ENCODE measurements around the gene WASHC4. TPM values are rescaled to one million over a fixed set of nuclear protein-coding genes. Genes with fewer than 3 reads are reported as not detected.
"Not testable (repeated sequence)": the region's sequence is repeated elsewhere in the genome, so short reads cannot be mapped to it uniquely, and the experiment has no call there.

WASHC4 gene
- total RNA-seq, 2 donors from 2014 or later, result 23.1 to 28.9 TPM

DNA sequence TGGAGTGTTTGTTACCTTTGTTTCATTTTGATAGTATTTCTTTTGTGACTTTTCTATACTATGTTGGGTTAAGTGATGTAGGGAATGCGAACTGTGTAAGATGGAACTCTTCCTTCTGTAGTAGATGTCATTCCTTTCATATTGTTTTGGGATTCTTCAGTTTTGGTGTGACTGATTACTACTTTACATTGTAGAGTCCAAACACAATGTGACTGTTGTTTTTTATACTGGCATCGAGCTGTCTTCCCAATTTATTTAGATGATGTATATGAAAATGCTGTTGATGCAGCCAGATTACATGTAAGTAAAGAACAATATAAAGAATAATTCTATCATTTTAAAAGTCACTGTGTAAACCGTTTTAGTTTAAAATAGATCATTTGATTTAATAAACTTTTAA is 34.7 kb downstream of the WASHC4 start:
- intact Hi-C loops (cut with DNase I), result no loop called here
- ATAC-seq, result no peak

DNA sequence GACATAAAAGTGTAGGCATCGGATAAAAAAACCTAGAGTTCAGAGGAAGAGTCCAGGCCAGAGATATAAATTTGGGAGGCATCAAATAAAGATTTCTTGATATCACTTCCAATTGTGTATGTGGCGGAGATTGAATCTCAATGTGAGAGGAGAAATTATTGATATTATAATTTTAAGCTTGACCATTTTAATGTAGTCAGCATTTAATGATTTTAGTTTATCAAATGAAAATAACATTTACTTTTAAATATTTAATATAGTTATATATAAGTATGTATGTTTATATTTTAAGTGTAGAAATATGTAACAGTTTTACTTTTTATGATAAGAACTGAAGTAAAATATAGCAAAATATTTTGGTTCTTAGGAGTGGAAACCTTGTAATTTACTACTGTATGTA is 48.7 kb downstream of the WASHC4 start:
- DNase-seq (no peak), ATAC-seq (no peak)
- intact Hi-C loops (cut with DNase I), result no loop called here

More for the DNA sequence above, 34.7 kb downstream of the WASHC4 start:
- no peak for DNase-seq

DNA sequence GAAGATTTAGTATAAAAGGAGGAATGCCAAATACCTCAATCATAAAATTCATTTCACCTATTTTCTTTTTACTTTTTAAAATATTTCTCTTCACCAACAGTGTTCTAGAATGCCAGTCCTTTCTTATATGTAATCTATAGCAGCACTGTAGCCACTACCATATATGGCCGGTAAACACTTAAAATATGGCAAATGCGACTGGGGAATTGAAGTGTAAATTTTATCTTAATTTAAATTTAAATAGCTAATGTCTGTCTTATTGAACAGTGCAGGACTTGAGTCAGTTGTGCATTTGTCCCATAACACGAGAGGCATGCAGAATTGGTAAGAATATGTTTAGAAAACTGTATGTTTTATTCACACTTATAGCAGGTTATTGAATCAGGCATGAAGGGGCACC is 50.1 kb downstream of the WASHC4 start:
- intact Hi-C loops (cut with DNase I), result no loop called here
- ATAC-seq (no peak), DNase-seq (no peak)

DNA sequence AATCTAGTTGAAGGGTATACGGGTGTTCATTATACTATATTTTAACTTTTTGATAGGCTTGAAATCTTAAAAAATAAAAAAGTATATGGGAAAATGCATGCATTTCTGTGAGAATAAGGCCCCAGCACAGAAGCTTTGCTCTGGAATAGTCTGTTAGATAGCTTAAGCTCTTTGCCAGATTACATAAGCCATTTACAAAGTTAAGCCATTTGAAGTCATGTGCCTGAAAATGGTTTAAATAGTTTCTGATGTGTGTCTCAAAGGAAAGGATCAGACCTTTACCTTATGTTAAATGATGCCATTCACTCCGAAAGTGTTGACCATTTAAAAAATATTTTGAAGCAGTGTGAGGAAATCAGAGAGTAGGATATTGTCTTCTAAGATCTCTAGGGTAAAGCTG is 51.3 kb downstream of the WASHC4 start:
- ATAC-seq (no peak), DNase-seq (no peak)
- intact Hi-C loops (cut with DNase I), result no loop called here

DNA sequence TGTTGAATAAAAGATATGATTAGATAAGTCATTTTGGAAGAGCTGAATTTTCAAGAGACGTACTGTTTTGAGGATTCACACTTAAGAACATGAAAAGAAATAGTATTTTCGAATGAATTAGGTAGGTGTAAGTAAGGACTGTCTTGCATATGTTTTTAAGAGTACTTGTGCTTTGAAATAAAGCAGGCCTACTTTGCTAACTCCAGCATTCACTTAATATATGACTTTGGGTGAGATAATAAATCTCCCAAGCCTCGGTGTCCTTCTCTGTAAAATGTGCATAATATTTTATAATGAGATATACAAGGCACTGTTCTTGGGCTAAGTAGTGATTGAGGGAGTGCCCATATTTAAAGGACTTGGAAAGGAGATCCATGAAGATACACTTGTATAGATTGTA is 54.6 kb downstream of the WASHC4 start:
- ATAC-seq (no peak), DNase-seq (no peak)
- intact Hi-C loops (cut with DNase I), result loop anchor here in 1 of 2 donors (10.0 kb wide), 1 partner anchor 47 kb away; no protein-coding TSS in a partner anchor

DNA sequence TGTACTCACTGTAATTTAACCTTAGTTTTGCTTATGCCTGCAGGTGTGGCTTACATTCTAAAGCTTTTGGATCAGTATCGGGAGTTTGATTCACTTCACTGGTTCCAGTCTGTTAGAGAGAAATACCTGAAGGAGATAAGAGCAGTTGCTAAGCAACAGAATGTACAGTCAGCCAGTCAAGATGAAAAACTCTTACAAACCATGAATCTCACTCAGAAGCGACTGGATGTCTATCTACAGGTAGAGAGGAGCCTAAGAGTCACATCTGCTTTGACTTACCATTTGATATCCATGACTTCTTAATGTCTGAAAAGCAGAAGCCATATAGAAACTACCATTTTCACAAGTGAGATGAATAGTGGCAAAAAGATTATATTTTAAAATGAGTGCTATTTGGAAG is 56.5 kb downstream of the WASHC4 start:
- intact Hi-C loops (cut with DNase I), result loop anchor here in 1 of 2 donors (10.0 kb wide), 1 partner anchor 49 kb away; no protein-coding TSS in a partner anchor
- ATAC-seq (no peak), DNase-seq (no peak)

DNA sequence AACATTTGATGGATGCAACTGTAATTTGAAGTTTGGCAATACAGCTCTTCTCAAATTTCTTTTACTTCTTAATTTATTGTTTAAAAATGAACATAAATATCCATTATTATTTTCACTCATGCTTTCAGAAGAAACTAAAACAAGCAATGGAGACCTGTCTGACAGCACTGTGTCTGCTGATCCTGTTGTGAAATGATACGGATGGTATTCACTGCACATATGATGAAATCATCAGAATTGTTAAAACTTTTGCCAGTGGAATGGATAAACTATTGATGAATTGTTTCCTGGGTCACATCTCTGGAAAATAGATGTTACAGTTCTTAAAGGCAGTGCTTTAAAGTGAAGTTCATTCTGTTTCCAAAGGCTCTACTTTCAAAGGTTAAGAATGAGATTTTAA is 59.2 kb downstream of the WASHC4 start:
- ATAC-seq (no peak), DNase-seq (no peak)
- intact Hi-C loops (cut with DNase I), result loop anchor here in 1 of 2 donors (10.0 kb wide), 1 partner anchor 52 kb away; no protein-coding TSS in a partner anchor

DNA sequence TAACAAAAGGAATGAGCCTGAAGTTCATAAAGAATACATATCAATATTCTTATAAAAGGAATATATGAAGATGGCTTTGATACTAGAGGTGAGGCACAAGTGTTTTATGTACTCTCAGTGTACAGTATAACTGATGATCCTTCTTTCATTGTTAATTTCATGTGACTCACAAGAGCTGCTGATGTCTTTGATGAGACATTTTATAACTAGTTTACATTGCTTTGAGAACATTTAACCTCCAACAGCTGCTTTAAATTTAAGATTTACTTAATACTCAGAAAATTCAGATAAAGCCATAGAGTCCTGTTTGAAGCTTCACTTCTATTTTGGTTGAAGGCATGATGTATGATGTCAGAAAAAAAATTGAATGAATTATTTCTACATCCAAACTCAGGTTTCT is 59.8 kb downstream of the WASHC4 start:
- intact Hi-C loops (cut with DNase I), result loop anchor here in 1 of 2 donors (10.0 kb wide), 1 partner anchor 53 kb away; no protein-coding TSS in a partner anchor
- ATAC-seq, result no peak

DNA sequence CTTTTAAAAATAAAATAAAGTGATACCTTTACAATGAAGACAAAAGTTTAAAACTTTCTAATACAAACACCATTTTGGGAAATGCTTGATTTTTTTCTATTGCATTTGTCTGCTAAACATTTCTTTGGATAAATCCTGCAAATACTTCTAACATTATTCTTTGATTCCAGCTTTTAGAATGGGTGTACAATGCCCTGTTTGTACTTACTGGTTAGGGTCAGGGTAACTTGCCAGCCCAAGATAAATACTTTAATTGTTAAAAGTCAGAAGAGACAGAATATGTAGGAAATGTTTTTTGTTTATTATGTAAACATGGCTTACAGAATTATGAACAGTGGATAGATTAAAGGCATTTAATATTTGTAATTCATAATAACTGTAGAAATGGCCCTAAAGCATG is 60.5 kb downstream of the WASHC4 start:
- ATAC-seq (no peak), DNase-seq (no peak)
- intact Hi-C loops (cut with DNase I), result loop anchor here in 1 of 2 donors (10.0 kb wide), 1 partner anchor 53 kb away; no protein-coding TSS in a partner anchor

More for the DNA sequence above, 59.8 kb downstream of the WASHC4 start:
- DNase-seq, result no peak

DNA sequence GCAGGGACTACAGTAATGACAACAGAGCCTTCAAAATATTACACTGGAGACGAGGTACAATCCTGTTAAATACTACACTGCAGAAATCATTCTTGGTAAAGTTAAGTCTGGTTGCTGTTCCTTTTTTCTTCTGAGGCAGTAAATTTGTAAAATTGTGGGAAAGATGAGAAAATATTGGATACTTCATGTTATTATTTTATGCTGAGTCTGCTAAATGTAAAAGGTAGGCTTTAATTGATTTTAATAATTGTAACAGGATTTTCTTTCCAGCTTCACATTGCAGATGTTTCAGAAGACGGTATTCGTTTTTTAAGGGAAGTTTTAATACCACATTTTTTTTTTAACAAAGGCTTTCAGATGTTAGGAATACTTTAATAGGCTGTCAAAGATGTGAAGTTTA is 62.6 kb downstream of the WASHC4 start:
- intact Hi-C loops (cut with DNase I), result no loop called here
- no peak for DNase-seq
- ATAC-seq, result no peak

DNA sequence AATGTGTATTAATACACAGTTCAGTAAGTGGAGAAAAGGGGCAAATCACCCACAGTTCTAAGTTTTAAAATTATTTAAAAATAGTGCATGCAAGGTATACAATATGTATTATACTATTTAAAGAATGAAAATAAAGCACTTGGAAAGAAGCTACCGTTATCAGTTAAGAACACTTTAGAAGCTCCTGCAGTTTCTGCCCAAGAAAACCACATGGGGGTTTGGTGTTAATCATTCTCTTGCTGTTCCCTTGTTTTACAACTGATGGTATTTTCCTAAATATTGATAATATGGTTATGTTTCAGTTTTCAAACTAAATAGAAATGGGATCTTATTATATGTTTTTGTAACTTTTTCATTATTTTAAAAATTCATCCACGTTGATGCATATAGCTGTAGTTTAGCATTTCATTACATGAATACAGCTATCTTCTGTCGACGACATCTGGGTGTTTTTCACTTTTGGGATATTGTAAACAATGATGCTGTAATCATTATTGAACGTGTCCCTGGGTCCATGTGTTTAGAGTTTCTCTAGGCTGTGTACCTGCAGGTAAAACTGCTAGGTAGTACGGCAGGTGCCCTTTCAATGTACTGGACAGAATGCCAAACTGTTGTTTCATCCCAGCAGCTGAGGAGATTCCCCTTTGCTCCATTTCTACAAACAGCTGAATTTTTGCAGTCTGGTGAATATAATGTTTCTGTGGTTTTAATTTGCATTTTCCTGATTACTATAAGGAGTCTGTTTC is 64.3 kb downstream of the WASHC4 start:
- no peak for DNase-seq
- ATAC-seq, result no peak
- intact Hi-C loops (cut with DNase I), result no loop called here

DNA sequence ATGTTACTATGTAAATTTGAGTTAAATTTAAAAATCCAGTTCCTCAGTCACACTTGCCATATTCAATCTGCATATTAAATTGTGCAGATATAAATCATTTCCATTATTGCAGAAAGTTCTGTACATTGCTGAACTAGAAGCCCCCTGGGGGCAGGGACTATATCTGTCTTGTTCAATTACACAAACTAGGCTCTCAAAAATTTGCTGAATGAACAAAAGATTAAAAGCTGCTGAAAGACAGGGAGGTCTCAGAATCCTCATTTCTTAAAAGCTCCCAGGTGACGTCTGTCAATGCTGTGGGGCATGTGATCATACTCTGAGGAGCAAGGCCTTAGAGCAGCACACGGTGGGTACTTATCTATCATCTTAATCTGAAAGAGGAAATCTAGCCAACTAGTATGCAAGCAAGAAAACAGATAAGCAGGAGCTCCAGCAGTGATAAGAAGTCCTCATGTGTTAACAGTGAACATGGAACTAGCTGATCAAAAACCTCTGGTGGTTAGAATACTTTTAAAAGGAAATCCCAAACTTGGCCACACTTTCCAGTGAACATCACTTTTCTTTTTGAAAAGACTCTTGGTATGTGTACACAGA is 68.0 kb downstream of the WASHC4 start:
- DNase-seq (no peak), ATAC-seq (no peak)
- intact Hi-C loops (cut with DNase I), result no loop called here

DNA sequence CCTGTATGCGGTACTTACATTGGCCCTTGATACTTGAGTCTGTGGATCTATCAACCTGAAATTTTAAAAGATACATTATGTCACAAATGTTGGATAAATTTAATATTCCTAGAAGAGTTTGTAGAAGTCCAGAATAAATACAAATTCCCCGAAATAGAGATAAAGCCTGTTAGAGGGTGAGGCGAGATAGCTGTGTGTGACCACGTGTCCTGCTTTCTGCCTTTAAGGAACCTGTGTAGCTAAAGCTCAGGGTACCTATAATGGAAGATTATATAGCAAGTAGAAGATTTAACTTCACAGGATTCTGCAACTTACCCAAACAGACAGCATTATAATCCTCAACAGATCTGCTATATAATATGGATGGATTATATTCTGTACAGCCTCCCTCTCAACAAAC is 69.7 kb downstream of the WASHC4 start:
- DNase-seq, result no peak
- intact Hi-C loops (cut with DNase I), result no loop called here

DNA sequence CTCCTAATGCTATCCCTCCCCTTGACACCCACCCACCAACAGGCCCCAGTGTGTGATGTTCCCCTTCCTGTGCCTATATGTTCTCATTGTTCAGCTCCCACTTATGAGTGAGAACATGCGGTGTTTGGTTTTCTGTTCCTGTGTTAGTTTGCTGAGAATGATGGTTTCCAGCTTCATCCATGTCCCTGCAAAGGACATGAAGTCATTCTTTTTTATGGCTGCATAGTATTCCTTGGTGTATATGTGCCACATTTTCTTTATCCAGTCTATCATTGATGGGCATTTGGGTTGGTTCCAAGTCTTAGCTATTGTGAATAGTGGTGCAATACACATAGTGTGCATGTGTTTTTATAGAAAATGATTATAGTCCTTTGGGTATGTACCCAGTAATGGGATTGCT is 71.6 kb downstream of the WASHC4 start:
- ATAC-seq; intact Hi-C loops (cut with DNase I); DNase-seq: not testable (repeated sequence)

More for the DNA sequence above, 69.7 kb downstream of the WASHC4 start:
- no peak for ATAC-seq

DNA sequence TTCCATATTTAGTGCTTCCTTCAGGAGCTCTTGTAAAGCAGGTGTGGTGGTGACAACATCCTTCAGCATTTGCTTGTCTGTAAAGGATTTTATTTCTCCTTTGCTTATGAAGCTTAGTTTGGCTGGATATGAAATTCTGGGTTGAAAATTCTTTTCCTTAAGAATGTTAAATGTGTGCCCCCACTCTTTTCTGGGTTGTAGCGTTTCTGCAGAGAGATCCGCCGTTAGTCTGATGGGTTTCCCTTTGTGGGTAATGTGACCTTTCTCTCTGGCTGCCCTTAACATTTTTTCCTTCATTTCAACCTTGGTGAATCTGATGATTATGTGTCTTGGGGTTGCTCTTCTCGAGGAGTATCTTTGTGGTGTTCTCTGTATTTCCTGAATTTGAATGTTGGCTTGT is 75.9 kb downstream of the WASHC4 start:
- ATAC-seq; intact Hi-C loops (cut with DNase I); DNase-seq: not testable (repeated sequence)

DNA sequence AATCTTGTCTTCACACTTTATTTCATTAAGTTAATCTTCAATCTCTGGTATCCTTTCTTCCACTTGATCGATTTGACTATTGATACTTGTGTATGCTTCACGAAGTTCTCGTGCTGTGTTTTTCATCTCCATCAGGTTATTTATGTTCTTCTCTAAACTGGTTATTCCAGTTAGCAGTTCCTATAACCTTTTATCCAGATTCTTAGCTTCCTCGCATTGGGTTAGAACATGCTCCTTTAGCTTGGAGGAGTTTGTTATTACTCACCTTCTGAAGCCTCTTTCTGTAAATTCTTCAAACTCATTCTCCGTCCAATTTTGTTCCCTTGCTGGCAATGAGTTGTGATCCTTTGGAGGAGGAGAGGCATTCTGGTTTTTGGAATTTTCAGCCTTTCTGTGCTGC is 76.4 kb downstream of the WASHC4 start:
- ATAC-seq; intact Hi-C loops (cut with DNase I); DNase-seq: not testable (repeated sequence)

DNA sequence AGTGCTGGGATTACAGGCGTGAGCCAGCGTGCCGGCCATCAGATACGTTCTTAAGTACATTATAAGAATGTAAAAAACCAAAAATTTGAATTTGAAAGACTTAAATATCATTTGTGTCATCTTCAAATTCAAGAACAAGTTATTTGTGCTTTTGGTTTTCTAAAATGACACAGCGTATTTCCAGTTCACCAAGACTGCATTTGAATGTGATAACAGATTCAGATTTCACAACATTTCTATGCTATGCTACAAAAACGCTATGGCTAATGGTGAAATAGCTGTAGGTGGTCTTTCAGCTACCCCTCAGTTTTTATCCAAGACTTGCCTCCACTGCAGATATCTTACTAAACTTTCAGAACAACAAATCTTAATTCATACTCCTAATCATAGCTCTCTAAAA is 81.8 kb downstream of the WASHC4 start:
- no peak for DNase-seq
- intact Hi-C loops (cut with DNase I), result no loop called here
- no peak for ATAC-seq

DNA sequence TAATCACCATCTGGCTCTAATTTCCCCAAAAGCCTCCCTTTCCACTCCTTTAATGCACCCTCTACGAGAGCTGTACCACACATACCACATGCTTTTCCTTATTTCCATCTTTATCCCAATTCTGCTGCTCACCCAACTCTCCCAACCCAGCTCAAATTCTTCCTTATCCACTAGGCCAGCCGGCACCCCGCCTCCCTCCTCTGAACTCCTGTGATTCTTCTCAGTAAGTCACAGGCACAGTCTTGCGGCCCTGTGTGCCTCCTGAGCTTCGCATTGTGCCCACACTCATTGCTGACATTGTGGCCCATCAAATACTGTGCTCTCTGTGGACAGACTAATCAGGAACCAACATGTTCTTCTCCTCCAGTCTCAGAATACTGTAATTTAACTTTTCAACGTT is 83.0 kb downstream of the WASHC4 start:
- ATAC-seq, result no peak
- no peak for DNase-seq
- intact Hi-C loops (cut with DNase I), result no loop called here

DNA sequence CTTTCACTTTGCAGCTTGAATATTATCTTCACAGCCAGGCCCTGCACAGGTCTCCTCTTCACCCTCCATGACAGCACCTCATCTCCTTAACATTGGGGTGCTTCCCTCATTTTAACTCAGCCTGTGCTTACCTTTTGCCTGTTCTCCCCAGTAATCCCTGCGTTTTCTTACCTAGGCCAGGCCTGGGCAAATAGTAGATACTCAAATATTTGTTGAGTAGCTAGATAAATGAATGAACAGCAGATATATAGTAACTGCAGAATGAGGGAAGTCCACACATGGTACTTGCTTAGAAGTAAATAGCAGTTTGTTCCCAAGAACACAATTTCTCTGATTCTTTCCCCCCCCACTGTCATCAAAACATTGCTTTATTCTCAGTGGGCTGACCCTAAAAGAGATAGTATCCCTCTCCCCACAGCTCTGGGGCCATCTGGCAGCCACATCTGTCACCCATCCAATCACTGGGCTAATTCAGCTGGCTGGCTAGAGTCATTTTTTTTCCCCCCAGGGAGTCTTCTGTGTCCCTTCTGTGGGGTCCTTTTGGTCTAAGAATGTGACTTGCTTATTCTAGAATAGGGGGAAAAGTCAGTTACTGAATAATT is 85.2 kb downstream of the WASHC4 start:
- DNase-seq (no peak), ATAC-seq (no peak)
- intact Hi-C loops (cut with DNase I), result no loop called here

DNA sequence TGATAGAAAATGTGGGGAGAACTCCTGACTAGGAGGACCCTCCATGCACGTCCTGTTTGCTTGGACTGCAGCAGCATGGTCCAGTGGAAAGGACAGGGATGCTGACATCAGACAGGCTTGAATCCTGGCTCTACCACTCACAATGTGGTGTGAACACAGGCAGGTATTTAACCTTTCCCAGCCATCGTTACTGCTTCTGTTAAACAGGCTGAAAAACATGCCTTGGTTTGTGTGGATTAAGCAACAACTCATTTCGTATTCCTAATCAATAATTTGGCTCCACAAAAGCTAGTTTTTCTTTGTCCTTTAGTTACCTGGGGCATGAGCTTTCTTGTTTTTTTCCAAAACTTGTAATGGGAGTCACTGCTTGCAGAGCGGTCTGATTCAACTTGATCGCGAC is 87.4 kb downstream of the WASHC4 start:
- no peak for ATAC-seq

More for the DNA sequence above, 87.4 kb downstream of the WASHC4 start:
- DNase-seq, result no peak
- intact Hi-C loops (cut with DNase I), result no loop called here
